ENCODE data around the gene SPATA7. TPM values are rescaled to one million over a fixed set of nuclear protein-coding genes. Genes with fewer than 3 reads are reported as not detected.
A peak's percentile ranks its signal among the peaks of the same experiment; 100 is the strongest.

Gene SPATA7
- total RNA-seq (ENCODE audit: low replicate concordance) = 14.5 and 20.0 TPM in 2 replicates

- H3K4me3 ChIP-seq (ENCODE audit: low read depth, low read length) = peak within 1 kb of the TSS; percentile 99
- peak; percentile 87 for DNase-seq (ENCODE audit: low read depth)
- TF ChIP-seq, protein P1, sequence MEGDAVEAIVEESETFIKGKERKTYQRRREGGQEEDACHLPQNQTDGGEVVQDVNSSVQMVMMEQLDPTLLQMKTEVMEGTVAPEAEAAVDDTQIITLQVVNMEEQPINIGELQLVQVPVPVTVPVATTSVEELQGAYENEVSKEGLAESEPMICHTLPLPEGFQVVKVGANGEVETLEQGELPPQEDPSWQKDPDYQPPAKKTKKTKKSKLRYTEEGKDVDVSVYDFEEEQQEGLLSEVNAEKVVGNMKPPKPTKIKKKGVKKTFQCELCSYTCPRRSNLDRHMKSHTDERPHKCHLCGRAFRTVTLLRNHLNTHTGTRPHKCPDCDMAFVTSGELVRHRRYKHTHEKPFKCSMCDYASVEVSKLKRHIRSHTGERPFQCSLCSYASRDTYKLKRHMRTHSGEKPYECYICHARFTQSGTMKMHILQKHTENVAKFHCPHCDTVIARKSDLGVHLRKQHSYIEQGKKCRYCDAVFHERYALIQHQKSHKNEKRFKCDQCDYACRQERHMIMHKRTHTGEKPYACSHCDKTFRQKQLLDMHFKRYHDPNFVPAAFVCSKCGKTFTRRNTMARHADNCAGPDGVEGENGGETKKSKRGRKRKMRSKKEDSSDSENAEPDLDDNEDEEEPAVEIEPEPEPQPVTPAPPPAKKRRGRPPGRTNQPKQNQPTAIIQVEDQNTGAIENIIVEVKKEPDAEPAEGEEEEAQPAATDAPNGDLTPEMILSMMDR (IDR thresholded peaks at IDR 0.05; ENCODE audit: insufficient read depth, low read length) = no peak
Observed at GRCh38 chr14:88385212-88386101, at the start of gene SPATA7. TSS of gene SPATA7 (plus strand) at chr14:88385657. CDS start at chr14:88385819, 162 bp downstream.

DNA sequence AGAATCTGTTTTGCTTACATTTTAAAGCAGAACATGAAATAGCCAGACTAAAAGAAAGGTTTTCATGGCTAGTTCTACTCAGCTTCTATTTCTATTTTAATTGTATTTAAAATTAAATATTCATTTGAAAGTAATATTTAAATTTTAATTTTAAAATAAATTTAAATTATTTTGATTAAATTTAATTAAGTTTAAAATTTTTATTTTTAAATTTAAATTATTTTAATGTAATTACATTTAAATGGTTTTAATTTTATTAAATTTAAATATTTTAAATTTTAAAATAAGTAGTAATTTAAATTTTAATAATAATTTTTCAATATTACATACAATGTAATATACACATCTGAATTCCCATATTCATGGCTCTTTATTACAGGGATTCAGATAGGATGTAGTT is 45.1 kb upstream of the SPATA7 start:
- DNase-seq (ENCODE audit: low read depth) = no peak
- TF ChIP-seq, protein P1 (IDR thresholded peaks at IDR 0.05; ENCODE audit: insufficient read depth, low read length) = no peak
- H3K4me3 ChIP-seq (ENCODE audit: low read depth, low read length) = no peak overlapping the region

DNA sequence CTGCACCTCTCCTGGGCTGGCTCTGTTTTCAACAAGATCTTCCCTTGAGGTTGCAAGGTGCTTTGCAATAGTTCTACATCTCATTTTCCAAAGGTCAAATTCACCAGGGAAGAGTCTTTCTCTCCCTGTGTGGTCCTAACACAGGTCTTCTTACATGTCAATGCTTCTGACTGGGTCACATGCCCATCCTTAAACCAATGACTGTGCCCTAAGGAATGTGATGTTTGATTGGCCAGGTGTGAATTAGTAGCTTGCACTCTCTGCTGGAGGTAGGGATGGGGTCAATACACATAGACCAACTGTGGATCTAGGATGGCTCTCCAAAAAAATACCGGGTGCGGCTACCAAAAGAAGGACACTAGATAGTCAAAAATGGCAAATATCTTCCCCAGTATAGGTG is 42.5 kb upstream of the SPATA7 start:
- TF ChIP-seq, protein P1 (IDR thresholded peaks at IDR 0.05; ENCODE audit: insufficient read depth, low read length) = no peak
- no peak overlapping the region for H3K4me3 ChIP-seq (ENCODE audit: low read depth, low read length)
- DNase-seq (ENCODE audit: low read depth) = no peak

DNA sequence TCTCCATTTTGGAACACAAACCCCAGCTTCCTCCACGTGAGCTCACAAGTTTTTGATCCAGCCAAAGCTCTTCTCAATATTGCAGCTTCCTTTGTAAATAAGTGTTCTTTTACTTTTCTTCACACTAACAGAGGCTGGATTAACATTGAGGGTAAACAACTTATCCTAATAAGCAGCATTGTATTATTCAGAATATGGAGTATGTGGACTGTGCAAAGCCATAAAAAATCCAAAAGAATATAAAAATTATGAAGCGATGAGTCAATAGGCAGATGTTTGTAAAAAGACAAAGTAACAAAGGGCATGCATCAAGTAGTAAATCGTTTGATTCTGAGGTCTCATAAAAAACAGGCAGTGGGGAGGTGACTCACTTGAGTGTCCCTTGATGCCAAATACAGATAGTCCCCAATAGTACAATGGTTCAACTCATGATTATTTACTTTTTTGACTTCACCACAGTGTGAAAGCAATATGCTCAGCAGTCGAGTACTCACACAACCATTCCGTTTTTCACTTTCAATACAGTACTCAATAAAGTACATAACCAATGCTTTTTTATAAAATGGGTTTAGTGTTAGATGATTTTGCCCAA is 39.3 kb upstream of the SPATA7 start:
- TF ChIP-seq, protein P1 (IDR thresholded peaks at IDR 0.05; ENCODE audit: insufficient read depth, low read length) = no peak
- DNase-seq (ENCODE audit: low read depth) = no peak
- no peak overlapping the region for H3K4me3 ChIP-seq (ENCODE audit: low read depth, low read length)

- TF ChIP-seq, protein P1 (IDR thresholded peaks at IDR 0.05; ENCODE audit: insufficient read depth, low read length) = no peak
- no peak overlapping the region for H3K4me3 ChIP-seq (ENCODE audit: low read depth, low read length)
- no peak for DNase-seq (ENCODE audit: low read depth)
Observed at GRCh38 chr14:88348546-88348945, 36.9 kb upstream of the SPATA7 start.

- peak; percentile 2 for DNase-seq (ENCODE audit: low read depth)
- TF ChIP-seq, protein P1 (IDR thresholded peaks at IDR 0.05; ENCODE audit: insufficient read depth, low read length) = no peak
- H3K4me3 ChIP-seq (ENCODE audit: low read depth, low read length) = no peak overlapping the region
Observed at GRCh38 chr14:88351966-88352691, 33.3 kb upstream of the SPATA7 start.
